ENCODE measurements around the gene SLC35E2B.
"Not testable (repeated sequence)": the region's sequence is repeated elsewhere in the genome, so short reads cannot be mapped to it uniquely, and the experiment has no call there.

GRCh38 chr1:1640081-1640480 is 52.5 kb downstream of the SLC35E2B start:
- not testable (repeated sequence) for TF ChIP-seq CTCF (IDR thresholded peaks at IDR 0.05; ENCODE audit: low read depth, low read length); MAX (IDR thresholded peaks at IDR 0.05; ENCODE audit: low read depth, low read length); POLR2A (IDR thresholded peaks at IDR 0.05; ENCODE audit: extremely low read depth, insufficient read length); MYC (IDR thresholded peaks at IDR 0.05; ENCODE audit: low read depth, low read length)

Data from NB4 (cell line).